ENCODE data around the gene DHRS4. TPM values are rescaled to one million over a fixed set of nuclear protein-coding genes. Genes with fewer than 3 reads are reported as not detected.

Gene DHRS4
- total RNA-seq, 1 experiment from 2014 or later, result 12.7 TPM

- no peak overlapping the region for H3K14ac ChIP-seq (ENCODE audit: insufficient read depth, low read length)
- H3K27ac ChIP-seq (ENCODE audit: insufficient read length, low read depth, low read length), result no peak overlapping the region
- TF ChIP-seq, protein P1, sequence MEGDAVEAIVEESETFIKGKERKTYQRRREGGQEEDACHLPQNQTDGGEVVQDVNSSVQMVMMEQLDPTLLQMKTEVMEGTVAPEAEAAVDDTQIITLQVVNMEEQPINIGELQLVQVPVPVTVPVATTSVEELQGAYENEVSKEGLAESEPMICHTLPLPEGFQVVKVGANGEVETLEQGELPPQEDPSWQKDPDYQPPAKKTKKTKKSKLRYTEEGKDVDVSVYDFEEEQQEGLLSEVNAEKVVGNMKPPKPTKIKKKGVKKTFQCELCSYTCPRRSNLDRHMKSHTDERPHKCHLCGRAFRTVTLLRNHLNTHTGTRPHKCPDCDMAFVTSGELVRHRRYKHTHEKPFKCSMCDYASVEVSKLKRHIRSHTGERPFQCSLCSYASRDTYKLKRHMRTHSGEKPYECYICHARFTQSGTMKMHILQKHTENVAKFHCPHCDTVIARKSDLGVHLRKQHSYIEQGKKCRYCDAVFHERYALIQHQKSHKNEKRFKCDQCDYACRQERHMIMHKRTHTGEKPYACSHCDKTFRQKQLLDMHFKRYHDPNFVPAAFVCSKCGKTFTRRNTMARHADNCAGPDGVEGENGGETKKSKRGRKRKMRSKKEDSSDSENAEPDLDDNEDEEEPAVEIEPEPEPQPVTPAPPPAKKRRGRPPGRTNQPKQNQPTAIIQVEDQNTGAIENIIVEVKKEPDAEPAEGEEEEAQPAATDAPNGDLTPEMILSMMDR (conservative IDR thresholded peaks at IDR 0.05), result no peak
Observed at GRCh38 chr14:23941230-23941629, 12.3 kb upstream of the DHRS4 start.

More at GRCh38 chr14:23941230-23941629, 12.3 kb upstream of the DHRS4 start:
- Histone ChIP-seq H2AFZ (ENCODE audit: low read length) (no peak overlapping the region), H3K4ac (ENCODE audit: low read depth, low read length) (no peak overlapping the region), H3K79me1 (ENCODE audit: insufficient read depth, low read depth, low read length, poor library complexity, severe bottlenecking) (no peaks in the 10 kb centered on the region), H2BK5ac (ENCODE audit: insufficient read length, low read length) (no peak overlapping the region), H2BK12ac (ENCODE audit: insufficient read length, low read depth, low read length) (no peak overlapping the region), H4K20me1 (ENCODE audit: control insufficient read depth, insufficient read depth, insufficient read length) (no peaks in the 10 kb centered on the region), H3K23me2 (ENCODE audit: insufficient read length, low read depth, low read length, poor library complexity, severe bottlenecking) (no peaks in the 10 kb centered on the region), H3K56ac (ENCODE audit: insufficient read length, low read depth, low read length) (no peak overlapping the region), H2BK20ac (ENCODE audit: low read depth, low read length, poor library complexity, severe bottlenecking) (no peak overlapping the region), H4K5ac (ENCODE audit: insufficient read length, low read depth, low read length) (no peak overlapping the region), H3K79me2 (ENCODE audit: insufficient read depth, low read length) (0 out of 2 replicates have a peak, but pooled peaks cover 1% of the 10 kb centered on the region), H3K23ac (ENCODE audit: insufficient read length, low read depth, low read length) (no peak overlapping the region), H3K9ac (ENCODE audit: extremely low read depth, insufficient read length, low read length) (no peak overlapping the region), H3K18ac (ENCODE audit: insufficient read length, low read depth, low read length) (no peak overlapping the region), H3K9me3 (ENCODE audit: control insufficient read depth, low read depth, low read length) (no peaks in the 10 kb centered on the region), H3K4me1 (ENCODE audit: insufficient read depth, low read length) (no peaks in the 10 kb centered on the region), H3K27me3 (ENCODE audit: insufficient read depth, low read length) (no peaks in the 10 kb centered on the region), H4K8ac (replicated peaks; ENCODE audit: insufficient read length, low read depth, low read length) (no peak overlapping the region), H4K91ac (ENCODE audit: insufficient read length, low read depth, low read length) (no peak overlapping the region), H2BK120ac (ENCODE audit: low read depth, low read length, poor library complexity, severe bottlenecking) (no peak overlapping the region), H3T11ph (ENCODE audit: low read length) (no peak overlapping the region), H2AK5ac (ENCODE audit: insufficient read length, low read length) (no peak overlapping the region), H3K4me2 (ENCODE audit: insufficient read depth, insufficient read length, low read length) (no peak overlapping the region), H2BK15ac (ENCODE audit: low read depth, low read length) (no peak overlapping the region)
- no CpG with 5 or more reads among the region's 3 CpGs for WGBS (ENCODE audit: extremely low coverage, insufficient read length, low lambda C conversion rate)
- H3K9me3 Mint-ChIP-seq, result no peaks in the 10 kb centered on the region; a peak in 3 of 5 replicates
- no peak for DNase-seq
- H3K27ac Mint-ChIP-seq, result no peak overlapping the region
- peaks cover 5% of the 10 kb centered on the region for H3K27me3 Mint-ChIP-seq (ENCODE audit: low read depth)
- no peaks in the 10 kb centered on the region for H3K4me1 Mint-ChIP-seq
- peaks cover 3 to 13% (median 7%) of the 10 kb centered on the region in 3 experiments; a peak in 6 of 7 replicates for H3K36me3 Mint-ChIP-seq (ENCODE audit: insufficient read depth in 1 of 3, low read depth in 3 of 3)
- no peak overlapping the region for H3K4me3 Mint-ChIP-seq

Data from H9 (cell line).